Bronchial epithelial cell (primary cell): ENCODE data around the gene EVI5. TPM values are rescaled to one million over a fixed set of nuclear protein-coding genes. Genes with fewer than 3 reads are reported as not detected.

Experiments
- DNase-seq: peaks from one replicate; pipeline ENCODE4 v3.0.0-alpha.2; 2010; ENCODE audit warnings: low read depth
- FAIRE-seq: peaks from 2 replicates; lab custom pipeline; 2011; peaks lifted over from hg19 to GRCh38; lab: Jason Lieb, UNC
- H3K27me3 ChIP-seq: 2 replicates; pipeline ENCODE4 v1.5.1; 2011; ENCODE audit warnings: low read length; ENCODE audit not compliant: control insufficient read depth, insufficient read depth
- H3K36me3 ChIP-seq: 2 replicates; pipeline ENCODE4 v1.5.1; 2011; ENCODE audit warnings: low read length; ENCODE audit not compliant: control insufficient read depth, insufficient read depth
- H3K4me3 ChIP-seq: 2 replicates; pipeline ENCODE4 v1.5.1; 2011; ENCODE audit warnings: mild to moderate bottlenecking, low read depth, low read length, control low read depth
- CTCF ChIP-seq: IDR thresholded peaks from 2 replicates; pipeline ENCODE4 v1.5.1; 2011; ENCODE audit warnings: mild to moderate bottlenecking, moderate library complexity, low read length, control low read depth, inconsistent platforms; ENCODE audit not compliant: insufficient read depth, severe bottlenecking
- total RNA-seq: library from RNA; depleted of rRNA; stranded (reverse); fragments of >200 nt; gene quantifications from 2 replicates; pipeline ENCODE4 v1.2.1, GENCODE V29; 2014

EVI5 gene
- total RNA-seq, 1 donor from 2014 or later = 21.1 TPM

GRCh38 chr1:92482665-92483609, 302.0 kb downstream of the EVI5 start:
- DNase-seq = no peak
- peaks cover 67% of the 10 kb centered on the region for H3K27me3 ChIP-seq
- no peak for FAIRE-seq
- no peak for TF ChIP-seq CTCF
- H3K4me3 ChIP-seq = no peak overlapping the region
- no peaks in the 10 kb centered on the region for H3K36me3 ChIP-seq

DNA sequence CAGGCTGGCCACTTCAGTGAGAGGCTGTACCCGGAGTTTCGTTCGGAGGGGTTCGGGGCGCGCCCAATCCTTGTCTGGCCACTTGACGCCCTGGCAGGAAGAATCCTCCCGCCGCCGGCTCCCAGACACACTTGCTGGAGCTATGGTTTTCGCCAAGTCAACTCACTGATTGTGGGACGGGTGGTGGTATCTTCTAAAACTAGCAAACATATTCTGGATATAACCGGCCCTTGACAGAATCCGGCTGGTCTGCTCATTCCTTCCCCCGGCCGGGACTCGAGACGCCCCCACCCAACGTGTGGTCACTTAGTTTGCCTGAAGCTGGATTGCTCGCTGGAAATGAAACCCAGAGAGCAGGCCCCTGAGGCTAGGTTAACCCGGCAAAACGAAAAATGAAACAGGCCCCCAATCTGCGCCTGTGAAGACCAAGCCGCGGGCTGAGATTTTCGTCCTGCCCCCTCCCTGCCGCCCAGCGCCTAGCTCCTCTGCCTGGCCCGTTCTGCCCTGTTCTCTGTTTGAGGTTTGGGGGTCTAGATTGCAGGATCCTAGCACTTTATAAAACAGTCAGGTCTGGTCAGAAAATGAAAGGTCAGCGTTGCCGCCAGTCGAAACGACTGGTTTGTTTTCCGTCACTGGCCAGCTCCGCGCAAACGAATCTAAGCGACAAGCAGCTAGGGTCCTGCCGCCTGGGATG, 302.8 kb downstream of the EVI5 start:
- Histone ChIP-seq H3K4me3 (no peak overlapping the region), H3K27me3 (peaks cover 65% of the 10 kb centered on the region), H3K36me3 (no peaks in the 10 kb centered on the region)
- no peak for DNase-seq
- no peak for TF ChIP-seq CTCF
- no peak for FAIRE-seq

- Histone ChIP-seq H3K4me3 (no peak overlapping the region), H3K27me3 (peaks cover 62% of the 10 kb centered on the region), H3K36me3 (no peaks in the 10 kb centered on the region)
- no peak for FAIRE-seq
- TF ChIP-seq CTCF = no peak
- no peak for DNase-seq
These were observed 303.3 kb downstream of the EVI5 start for GRCh38 chr1:92481599-92481925.

DNA sequence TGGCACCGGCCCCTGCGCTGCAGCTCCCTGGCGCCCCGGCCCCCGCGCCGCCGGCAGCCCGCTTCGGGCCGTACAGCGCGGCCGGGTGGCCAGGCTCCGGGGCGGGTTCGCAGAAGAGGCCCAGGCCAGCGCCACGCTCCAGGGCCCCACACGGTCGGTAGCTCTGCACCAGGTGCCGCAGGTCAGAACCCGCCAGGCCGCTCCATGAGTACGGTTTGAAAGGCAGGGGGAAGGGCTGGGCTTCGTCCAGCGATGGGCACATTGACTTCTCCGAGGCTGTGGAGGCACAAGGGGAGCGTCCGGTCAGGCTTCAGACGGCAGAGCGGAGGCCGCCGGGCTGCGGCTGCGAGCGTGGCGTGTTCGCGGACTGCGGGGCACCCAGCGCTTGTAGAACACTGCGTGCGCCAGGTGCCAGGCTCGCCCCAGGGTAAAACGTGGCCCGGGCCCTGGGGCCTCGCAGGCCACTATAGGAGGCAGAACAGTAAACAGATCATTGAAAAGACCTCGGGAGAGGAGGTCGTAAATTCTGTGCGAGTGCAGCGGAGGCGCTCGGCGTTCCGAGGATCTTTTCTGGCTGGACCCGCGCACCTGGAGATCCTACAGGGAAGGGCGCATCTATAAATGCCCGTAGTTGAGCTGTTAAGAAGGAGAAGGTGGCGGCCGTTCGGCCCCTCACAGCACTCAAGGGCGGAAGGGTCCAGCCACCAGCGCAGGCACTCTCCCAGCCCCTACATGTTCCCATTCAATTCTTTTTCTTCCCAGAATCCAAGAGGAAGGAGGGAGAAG, 303.9 kb downstream of the EVI5 start:
- TF ChIP-seq CTCF = no peak
- H3K36me3 ChIP-seq = no peaks in the 10 kb centered on the region
- peaks cover 64% of the 10 kb centered on the region for H3K27me3 ChIP-seq
- no peak overlapping the region for H3K4me3 ChIP-seq
- no peak for FAIRE-seq
- no peak for DNase-seq

DNA sequence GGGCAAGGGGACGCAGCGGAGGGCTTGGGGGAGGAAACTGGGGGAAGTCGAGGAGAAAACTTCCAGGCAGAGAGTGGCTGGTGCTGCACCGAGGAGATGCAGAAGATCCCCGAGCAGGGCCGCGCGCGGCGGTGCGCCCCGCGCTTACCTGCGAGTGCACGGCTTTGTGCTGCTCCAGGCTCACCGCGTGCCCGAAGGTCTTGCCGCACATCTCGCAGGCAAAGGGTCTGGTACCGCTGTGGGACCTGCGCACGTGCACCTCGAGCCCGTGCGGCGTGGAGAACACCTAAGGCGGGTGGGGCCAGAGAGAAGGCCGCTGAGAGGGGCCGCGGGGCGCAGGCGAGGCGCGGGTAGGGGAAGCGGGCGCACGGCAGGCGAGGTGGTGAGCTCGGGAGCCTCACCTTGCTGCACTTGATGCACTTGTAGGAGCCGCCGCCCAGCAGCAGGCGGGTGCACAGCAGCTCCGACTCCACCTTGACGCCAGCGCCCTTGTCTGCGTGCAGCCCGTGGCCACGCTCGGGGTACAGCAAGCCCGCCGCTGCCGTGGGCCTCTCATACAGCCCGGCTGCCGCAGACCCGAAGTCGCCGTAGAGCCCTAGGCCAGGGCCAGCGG, 304.6 kb downstream of the EVI5 start:
- DNase-seq (no peak), FAIRE-seq (no peak)
- H3K27me3 ChIP-seq = peaks cover 63% of the 10 kb centered on the region
- H3K4me3 ChIP-seq = no peak overlapping the region
- TF ChIP-seq CTCF = no peak
- no peaks in the 10 kb centered on the region for H3K36me3 ChIP-seq
